Measurements from ENCODE around the gene ACER2. TPM values are rescaled to one million over a fixed set of nuclear protein-coding genes. Genes with fewer than 3 reads are reported as not detected.

ACER2 gene
- total and polyA plus RNA-seq, 8 donors = 0.23 to 54.3 (median 20.5) TPM; not detected in 1

DNA sequence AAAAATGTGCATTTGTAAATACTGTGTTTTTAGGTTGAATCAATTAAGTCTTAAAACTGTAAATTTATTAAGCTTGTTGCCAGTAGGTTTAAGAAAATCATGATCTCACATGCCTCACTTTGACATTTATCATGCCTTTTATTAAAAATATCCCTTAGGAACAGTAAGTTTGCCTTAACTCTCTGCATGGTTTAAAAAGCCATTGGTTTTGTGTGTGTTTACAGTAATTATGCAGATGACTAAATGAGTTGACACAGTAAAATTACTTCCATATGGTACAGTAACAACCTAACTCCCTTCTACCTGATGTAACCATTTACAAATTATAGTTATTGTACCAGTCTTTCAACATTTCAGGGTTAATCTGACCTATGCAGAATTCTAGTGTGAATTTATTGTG lies 35.3 kb upstream of the ACER2 start:
- Histone ChIP-seq H3K4me3 (no peak overlapping the region), H3K4me1 (peaks cover 10 to 29% (median 15%) of the 10 kb centered on the region in 4 donors), H3K9me3 (no peaks in the 10 kb centered on the region), H3K36me3 (peaks cover 42 to 100% (median 99%) of the 10 kb centered on the region in 4 donors), H3K27me3 (no peaks in the 10 kb centered on the region), H3K27ac (no peak overlapping the region)
- no peak for TF ChIP-seq EP300 (IDR thresholded peaks at IDR 0.05)
- TF ChIP-seq CTCF (IDR thresholded peaks at IDR 0.05) = no peak
- TF ChIP-seq POLR2A (IDR thresholded peaks at IDR 0.05) = no peak
- TF ChIP-seq POLR2AphosphoS5 (IDR thresholded peaks at IDR 0.05) = no peak
- DNase-seq = no peak
- intact Hi-C loops (cut with DNase I; ENCODE audit: low total_unique reads) = no loop called here

- no peak for DNase-seq
- Histone ChIP-seq H3K27me3 (no peaks in the 10 kb centered on the region), H3K36me3 (peaks cover 46 to 86% (median 81%) of the 10 kb centered on the region in 4 donors), H3K4me3 (no peak overlapping the region), H3K27ac (peak overlapping the region in 1 of 5 donors; percentile 7), H3K9me3 (no peaks in the 10 kb centered on the region), H3K4me1 (peaks cover 16 to 41% (median 25%) of the 10 kb centered on the region in 4 donors)
- intact Hi-C loops (cut with DNase I; ENCODE audit: low total_unique reads) = no loop called here
- no peak for TF ChIP-seq CTCF (IDR thresholded peaks at IDR 0.05)
- no peak for TF ChIP-seq POLR2A (IDR thresholded peaks at IDR 0.05)
- no peak for TF ChIP-seq POLR2AphosphoS5 (IDR thresholded peaks at IDR 0.05)
- no peak for TF ChIP-seq EP300 (IDR thresholded peaks at IDR 0.05)
These were observed 33.3 kb upstream of the ACER2 start for GRCh38 chr9:19375538-19375937.

- no peaks in the 10 kb centered on the region for H3K27me3 ChIP-seq
- no peaks in the 10 kb centered on the region for H3K9me3 ChIP-seq
- H3K4me1 ChIP-seq = peaks cover 16 to 49% (median 28%) of the 10 kb centered on the region in 4 donors
- DNase-seq = no peak
- TF ChIP-seq POLR2A (IDR thresholded peaks at IDR 0.05) (no peak), POLR2AphosphoS5 (IDR thresholded peaks at IDR 0.05) (no peak), EP300 (IDR thresholded peaks at IDR 0.05) (no peak), CTCF (IDR thresholded peaks at IDR 0.05) (no peak)
- H3K27ac ChIP-seq = peak overlapping the region in 1 of 5 donors; percentile 90
- peaks cover 46 to 72% (median 67%) of the 10 kb centered on the region in 4 donors for H3K36me3 ChIP-seq
- intact Hi-C loops (cut with DNase I; ENCODE audit: low total_unique reads) = no loop called here
- 40 to 68% (median 49%) methylated on average over 2 of the region's 2 CpGs for WGBS, 5 donors
- H3K4me3 ChIP-seq = peak overlapping the region in 2 of 4 donors; percentile 79 to 81
These were observed 31.9 kb upstream of the ACER2 start for GRCh38 chr9:19376931-19377330.

- peaks cover 16 to 49% (median 28%) of the 10 kb centered on the region in 4 donors for H3K4me1 ChIP-seq
- no peak for TF ChIP-seq POLR2A (IDR thresholded peaks at IDR 0.05)
- TF ChIP-seq POLR2AphosphoS5 (IDR thresholded peaks at IDR 0.05) = no peak
- TF ChIP-seq EP300 (IDR thresholded peaks at IDR 0.05) = no peak
- no peak for TF ChIP-seq CTCF (IDR thresholded peaks at IDR 0.05)
- H3K4me3 ChIP-seq = peak overlapping the region; percentile 70 to 81 (median 80)
- peak overlapping the region in 4 of 5 donors; percentile 90 to 97 (median 92) for H3K27ac ChIP-seq
- H3K27me3 ChIP-seq = no peaks in the 10 kb centered on the region
- no peak for DNase-seq
- no peaks in the 10 kb centered on the region for H3K9me3 ChIP-seq
- WGBS, 5 donors = 40 to 56% (median 51%) methylated on average over 4 of the region's 4 CpGs
- intact Hi-C loops (cut with DNase I; ENCODE audit: low total_unique reads) = no loop called here
- peaks cover 46 to 60% (median 56%) of the 10 kb centered on the region in 4 donors for H3K36me3 ChIP-seq
These were observed 30.6 kb upstream of the ACER2 start for GRCh38 chr9:19378164-19378563.

All from stomach (tissue), 9 donors.